HG03045 (cell line): ENCODE data around the gene TAF12.
"Not testable (repeated sequence)": the region's sequence is repeated elsewhere in the genome, so short reads cannot be mapped to it uniquely, and the experiment has no call there.

Experiments
- ATAC-seq: cut with Tn5 transposase; IDR thresholded peaks from one replicate; pipeline ENCODE4 v1.9.1; 2021; ENCODE audit warnings: mild to moderate bottlenecking, moderate library complexity; ENCODE audit not compliant: unreplicated experiment

TAF12 gene

DNA sequence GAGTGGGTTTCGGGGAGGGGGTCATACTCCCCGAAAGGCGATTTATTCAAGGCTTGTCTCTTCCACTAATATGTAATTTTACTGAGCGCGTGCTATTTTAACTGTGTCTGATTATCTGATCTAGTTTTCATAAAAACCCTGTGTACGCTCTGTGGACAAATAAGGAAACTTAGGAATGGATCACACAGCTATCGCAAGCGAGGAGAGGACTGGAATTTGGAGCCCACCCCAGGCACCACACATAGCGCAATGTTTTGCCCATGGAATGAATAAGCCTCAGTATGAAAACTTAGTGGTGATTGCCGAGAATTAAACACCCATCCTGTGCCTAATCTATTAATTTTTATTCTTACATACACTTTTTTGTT is 60.6 kb downstream of the TAF12 start:
- no peak for ATAC-seq

DNA sequence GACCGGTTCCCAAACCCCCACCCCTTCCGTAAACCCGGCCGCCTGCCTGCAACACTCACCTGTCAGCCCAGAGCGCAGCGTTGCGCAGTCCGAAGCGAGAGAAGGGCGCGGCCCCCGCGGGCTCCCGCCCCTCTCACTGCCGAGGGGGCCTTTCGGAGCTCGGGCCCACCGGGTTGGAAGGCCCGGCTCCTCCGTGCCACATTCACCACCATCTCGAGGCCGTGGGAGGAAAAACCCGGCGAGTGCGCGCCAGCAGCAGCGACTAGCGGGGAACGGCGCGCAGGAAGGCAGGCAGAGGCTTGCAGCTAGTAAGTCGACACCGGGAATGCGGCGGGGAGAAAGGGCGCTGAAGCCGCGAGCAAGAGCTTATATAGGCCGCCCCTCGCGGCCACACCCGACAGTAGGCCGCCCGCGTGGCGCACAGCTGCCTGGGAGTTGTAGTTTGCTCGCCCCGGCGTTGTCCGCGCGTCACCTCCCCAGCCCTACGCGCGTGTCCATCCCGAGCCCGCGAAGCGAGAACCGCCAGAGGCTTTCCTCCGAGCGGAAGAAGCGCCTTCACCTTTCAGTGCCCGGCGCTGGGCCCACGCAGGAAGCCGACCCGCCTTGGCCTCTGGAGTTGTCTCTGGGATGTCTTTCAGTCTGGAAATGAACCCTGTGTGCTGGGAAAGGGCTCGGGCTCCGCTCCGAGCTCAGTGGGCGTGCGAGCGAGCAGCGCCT is 61.2 kb downstream of the TAF12 start:
- ATAC-seq = peak; percentile 75

DNA sequence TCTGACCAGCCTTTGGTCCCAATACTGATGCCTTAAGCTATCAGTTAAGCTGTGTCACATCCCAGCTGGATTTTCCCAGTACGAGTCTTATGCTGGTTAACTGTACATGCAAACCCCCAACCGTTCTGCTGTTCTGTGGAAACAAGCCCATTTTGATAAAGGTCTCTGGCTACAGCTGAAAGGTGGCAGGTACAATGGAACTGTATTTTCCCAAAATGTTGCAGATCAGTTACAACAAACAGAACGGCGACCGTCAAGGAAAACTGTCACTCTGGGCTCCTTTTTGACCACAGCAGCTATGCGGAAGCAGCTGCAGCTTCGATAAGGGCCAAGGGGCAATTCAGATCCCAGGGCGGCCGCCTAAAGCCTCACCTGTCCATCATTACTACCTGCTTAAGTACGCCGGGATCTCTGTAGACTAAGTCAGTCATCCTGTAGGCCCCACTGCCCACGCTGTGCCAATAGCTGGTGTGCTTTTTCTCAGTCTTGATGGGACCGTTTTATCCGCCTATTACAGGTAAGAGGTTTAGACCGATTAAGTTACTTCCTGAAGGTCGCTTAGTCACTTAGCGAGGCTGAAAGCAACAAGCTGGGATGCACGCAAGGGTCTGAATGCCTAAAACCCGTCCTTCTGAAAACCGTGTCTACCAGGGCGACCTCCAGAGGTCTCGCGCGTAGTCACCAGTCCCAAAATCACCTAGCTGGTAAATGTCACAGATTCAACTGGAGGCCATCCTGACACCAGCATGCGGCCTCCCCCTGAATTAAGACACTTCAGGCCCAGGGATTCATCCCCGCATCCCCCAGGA is 61.9 kb downstream of the TAF12 start:
- peak; percentile 10 for ATAC-seq

DNA sequence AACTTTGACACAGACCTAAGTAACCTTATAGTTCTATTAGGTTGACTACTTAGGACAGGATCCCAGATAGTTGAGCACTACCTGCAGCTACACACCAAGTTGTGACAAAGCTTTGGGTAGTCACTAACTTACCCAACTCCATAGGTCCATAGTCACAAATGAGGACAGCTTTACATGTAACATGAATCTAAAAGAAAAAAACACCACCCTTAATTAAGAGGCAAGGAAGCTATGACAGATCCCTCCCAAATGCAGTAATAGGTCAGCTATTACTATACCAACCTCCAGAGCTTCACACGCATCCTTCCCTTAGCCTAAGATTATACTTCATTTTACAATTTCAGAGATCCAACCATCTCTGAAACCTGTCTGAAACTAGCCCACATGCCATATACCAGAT is 63.5 kb downstream of the TAF12 start:
- ATAC-seq = no peak

DNA sequence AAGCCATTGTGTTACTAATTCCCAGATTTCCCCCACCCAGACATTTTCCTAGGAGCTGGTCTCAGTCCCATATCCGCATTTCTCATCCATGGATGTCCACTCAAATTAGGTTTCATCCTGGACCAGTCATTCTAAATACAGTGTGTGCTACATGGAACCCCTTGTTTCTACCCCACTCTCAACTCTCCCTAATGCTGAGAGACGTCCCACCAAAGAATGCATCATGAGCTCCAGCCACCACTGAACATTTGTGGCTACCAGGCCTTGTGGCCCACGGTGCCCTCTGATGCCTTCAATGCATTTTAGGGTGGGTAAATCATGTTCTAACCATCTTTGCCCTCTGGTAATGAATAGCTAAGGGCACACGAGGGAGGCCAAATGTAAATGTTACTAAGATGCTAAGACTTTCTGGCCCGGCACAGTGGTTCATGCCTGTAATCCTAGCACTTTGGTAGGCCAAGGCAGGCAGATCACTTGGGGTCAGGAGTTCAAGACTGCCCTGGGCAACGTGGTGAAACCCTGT is 64.1 kb downstream of the TAF12 start:
- no peak for ATAC-seq

DNA sequence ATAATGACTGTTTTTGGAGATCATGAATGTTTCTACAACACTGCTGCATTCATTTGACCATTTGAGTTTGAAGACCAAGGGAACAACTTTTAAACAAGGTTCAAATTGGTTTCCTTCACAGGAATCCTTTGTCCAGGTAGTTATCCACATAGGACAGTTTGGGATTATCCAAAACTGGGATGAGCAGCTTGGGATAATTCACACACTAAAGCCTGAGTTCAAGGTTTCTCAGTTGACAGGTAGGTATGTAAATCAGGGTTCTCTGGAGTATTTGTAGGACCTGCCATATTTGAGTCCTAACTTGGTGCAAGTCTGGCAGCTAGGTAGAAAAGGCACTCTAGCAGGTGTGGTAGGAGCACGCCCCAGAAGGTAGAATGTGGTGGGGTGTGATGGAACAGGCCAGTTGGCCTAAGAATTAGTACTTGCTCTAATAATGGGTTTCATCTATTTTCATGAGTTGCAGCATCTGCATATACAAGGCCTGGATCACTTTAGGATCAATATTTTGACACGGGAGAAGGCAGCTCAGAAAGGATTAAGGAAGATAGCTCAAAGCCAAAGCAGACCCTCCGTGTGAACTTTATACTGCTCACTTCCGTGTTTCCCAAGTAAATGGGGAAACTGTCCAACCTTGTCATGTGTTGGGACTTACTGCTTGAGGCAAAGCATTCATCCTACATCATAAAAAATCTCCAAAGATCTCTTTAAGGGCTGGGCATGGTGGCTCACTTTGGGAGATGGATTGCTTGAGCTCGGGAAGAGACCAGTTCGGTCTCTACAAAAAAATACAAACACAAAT is 64.9 kb downstream of the TAF12 start:
- ATAC-seq = no peak

DNA sequence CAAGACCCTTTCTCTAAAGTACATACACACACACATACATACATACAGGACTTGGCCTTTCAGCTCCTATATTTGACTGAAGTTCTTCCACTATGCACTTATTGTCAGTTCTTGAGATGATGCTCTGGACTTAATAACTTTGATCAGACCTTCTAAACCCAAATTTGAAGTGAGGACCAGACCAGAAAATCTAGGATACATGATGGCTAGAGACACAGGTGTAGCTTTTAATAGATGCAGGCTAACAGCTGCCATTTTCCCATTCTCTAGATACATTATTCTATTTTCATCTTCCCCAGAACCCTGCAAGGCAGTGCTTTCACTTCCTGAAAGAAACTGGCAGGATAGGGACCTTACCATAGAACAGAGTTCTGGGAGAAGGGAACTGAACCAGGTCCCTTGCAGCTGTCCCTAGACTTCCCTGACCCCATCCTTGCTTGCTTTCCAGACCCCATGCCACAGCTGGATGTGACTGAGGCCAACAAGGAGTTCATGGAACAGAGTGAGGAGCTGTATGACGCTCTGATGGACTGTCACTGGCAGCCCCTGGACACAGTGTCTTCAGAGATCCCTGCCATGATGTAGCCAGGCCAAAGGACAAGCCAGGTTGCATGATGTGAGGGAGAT is 65.7 kb downstream of the TAF12 start:
- no peak for ATAC-seq

DNA sequence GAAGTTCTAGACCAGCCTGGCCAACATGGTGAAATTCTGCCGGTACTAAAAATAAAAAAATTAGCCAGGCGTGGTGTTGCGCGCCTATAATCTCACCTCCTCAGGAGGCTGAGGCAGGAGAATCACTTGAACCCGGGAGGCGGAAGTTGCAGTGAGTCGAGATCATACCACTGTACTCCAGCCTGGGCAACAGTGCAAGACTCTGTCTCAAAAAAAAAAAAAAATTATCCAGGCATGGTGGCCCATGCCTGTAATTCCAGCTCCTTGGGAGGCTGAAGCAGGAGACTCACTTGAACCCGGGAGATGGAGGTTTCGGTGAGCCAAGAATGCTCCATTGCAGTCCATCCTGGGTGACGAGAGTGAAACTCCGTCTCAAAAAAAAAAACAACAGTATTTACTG is 69.3 kb downstream of the TAF12 start:
- ATAC-seq = no peak

DNA sequence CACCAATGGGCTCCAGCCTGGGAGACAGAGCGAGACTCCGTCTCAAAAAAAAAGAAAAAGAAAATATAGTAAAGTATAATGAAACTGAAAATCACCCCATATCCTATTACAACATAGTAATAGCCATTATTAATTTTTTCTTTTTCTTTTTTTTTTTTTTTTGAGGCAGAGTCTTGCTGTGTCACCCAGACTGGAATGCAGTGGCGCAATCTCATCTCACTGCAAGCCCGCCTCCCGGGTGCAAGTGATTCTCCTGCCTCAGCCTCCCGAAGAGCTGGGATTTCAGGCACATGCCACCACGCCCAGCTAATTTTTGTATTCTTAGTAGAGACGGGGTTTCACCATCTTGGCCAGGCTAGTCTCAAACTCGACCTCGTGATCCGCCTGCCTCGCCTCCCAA is 70.0 kb downstream of the TAF12 start:
- ATAC-seq = not testable (repeated sequence)

DNA sequence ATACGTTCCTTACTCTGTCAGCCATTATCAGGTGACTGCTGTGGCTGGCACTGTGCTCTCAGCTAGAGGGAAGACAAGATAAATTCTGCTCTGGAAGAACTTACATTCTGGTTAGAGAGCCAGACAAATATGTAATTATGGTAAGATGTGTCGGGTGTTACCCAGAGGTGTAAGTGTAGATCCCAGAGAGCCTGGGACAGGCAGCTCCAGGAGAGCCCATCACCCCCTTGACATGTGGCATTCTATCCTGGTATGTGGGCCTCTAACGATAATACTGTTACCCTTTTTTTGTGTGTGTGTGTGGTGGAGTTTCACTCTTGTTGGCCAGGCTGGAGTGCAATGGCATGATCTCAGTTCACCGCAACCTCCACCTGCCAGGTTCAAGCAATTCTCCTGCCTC is 71.0 kb downstream of the TAF12 start:
- ATAC-seq = no peak

DNA sequence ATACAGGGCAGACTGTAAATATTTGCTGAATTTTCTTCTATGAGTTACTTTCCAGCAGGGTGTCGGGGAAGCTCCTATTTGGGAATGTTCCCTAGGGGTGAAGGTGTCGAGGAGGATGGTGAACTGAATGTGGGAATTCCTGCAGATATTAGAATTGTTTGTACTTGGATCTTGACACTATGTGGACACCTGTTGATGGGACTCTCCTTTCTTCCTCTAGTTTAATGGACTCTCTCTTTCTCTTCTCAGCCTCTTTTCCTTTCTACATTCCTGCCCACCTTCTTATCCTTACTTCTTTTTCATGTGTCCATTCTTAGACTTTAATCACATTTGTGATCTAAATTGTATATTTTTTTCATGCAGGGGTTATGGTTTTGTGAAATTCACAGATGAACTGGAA is 75.9 kb downstream of the TAF12 start:
- ATAC-seq = no peak

DNA sequence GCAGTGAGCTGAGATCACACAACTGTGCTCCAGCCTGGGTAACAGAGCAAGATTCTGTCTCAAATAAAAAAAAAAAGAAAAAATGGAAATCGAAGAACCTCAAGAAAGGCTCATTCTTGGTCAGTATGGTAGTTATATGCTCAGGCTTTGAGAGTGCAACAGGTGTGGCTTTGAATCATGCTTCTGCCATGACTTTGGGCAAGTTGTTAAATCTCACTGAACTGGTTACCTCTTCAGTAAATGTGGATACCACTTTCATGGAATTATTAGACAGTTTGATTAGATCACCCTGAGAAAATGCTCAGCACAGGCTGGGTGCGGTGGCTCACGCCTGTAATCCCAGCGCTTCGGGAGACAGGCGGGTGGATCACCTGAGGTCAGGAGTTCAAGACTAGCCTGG is 77.1 kb downstream of the TAF12 start:
- ATAC-seq = no peak

DNA sequence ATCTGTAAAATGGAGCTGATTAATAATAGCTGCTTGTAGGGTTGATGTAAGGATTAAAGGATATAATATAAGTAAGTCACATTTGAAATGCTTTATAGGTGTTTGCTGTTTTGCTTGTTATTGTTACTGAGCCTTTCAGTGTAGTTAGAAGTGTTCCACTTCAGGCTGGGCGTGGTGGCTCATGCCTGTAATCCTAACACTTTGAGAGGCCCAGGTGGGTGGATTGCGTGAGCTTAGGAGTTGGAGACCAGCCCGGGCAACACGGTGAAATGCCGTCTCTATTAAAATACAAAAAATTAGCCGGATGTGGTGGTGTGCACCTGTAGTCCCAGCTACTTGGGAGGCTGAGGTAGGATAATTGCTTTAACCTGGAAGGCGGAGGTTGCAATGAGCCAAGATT is 77.8 kb downstream of the TAF12 start:
- ATAC-seq = no peak

DNA sequence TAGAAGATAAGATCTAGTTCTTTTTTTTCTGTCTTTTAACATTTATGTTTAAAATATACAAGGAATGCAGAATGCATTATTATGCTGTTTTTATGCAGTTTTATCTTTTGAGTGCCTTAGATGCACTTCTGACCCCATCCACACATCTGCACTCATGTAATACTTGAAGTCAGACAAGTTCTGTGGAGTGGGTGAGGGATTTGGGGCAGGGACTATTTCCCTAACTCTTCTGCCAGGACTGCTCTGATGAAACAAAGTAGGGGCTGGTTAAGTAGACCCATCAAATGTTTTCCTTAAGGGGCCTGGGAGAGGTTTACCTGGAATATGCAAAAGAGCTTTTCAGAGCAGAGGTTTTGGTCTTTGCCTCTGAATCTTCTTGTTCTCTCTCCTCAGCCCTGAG is 78.6 kb downstream of the TAF12 start:
- ATAC-seq = no peak

DNA sequence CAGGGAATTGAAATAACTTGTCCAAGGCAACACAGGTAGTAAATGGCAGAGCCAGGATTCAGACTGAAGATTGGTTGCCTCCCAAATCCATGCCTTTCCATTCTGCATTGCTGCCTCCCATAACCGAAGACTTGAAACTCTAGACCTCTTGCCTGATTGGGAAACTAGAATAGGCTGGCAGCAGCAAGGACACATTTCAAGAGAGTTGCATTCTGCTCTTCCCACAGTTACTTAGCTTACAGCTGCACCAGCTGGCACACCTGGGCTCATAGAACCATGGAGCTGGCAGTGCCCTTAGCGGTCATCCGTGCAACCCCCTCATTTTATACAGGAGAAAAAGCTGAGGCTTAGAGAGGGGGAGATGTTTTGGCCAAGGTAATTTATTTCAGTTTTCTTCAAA is 82.0 kb downstream of the TAF12 start:
- no peak for ATAC-seq
